Upper lobe of left lung (tissue), 4 donors: ENCODE measurements around the gene POP7.

Source experiments
- CTCF ChIP-seq, 6 experiments: fragments of 450-650 bp in 4 of 6; fragments of 200-600 bp in 2 of 6; sonication (generic) in 2 of 6; IDR thresholded peaks; one replicate each; pipeline ENCODE4 v1.5.1; 2016 to 2019; ENCODE audit warnings: antibody characterized with exemption in 6 of 6
- POLR2A ChIP-seq, 4 donors: fragments of 450-650 bp; IDR thresholded peaks; one replicate each; pipeline ENCODE4 v1.5.1; 2016 to 2017; ENCODE audit warnings: antibody characterized with exemption in 4 of 4, mild to moderate bottlenecking in 2 of 4
- POLR2AphosphoS5 ChIP-seq, 2 donors: sonication (generic); formaldehyde crosslinking; IDR thresholded peaks; one replicate each; pipeline ENCODE4 v1.5.1; 2017; ENCODE audit warnings: antibody characterized with exemption in 2 of 2

GRCh38 chr7:100686822-100687211 lies 19.1 kb upstream of the POP7 start:
- TF ChIP-seq CTCF (IDR thresholded peaks at IDR 0.05) (no peak), POLR2A (IDR thresholded peaks at IDR 0.05) (no peak), POLR2AphosphoS5 (IDR thresholded peaks at IDR 0.05) (no peak)
